Measurements from ENCODE around the gene DGKA.
"Not testable (repeated sequence)": the region's sequence is repeated elsewhere in the genome, so short reads cannot be mapped to it uniquely, and the experiment has no call there.

DGKA gene

DNA sequence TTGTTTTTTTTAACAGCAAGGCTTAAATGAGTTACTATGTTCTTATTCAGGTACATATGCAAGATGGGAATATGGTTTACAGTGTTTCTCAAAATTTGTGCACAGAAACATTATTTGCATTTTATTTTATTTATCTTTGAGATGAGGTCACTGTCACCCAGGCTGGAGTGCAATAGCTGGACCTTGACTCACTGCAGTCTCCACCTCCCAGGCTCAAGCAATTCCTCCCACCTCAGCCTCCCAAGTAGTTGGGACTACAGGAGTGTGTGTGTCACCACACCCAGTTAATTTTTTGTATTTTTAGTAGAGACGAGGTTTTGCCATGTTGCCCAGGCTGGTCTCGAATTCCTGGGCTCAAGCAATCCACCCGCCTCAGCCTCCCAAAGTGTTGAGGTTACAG lies 11.9 kb upstream of the DGKA start:
- not testable (repeated sequence) for H3K27ac ChIP-seq (ENCODE audit: low read length); H3K4me3 ChIP-seq (ENCODE audit: low read depth in 1 of 2, low read length in 2 of 2); H3K36me3 ChIP-seq (ENCODE audit: control insufficient read depth in 1 of 2, insufficient read depth in 2 of 2, low read length in 2 of 2); H3K27me3 ChIP-seq (ENCODE audit: low read depth, low read length); H3K9me3 ChIP-seq (ENCODE audit: control insufficient read depth in 1 of 2, low read length in 2 of 2)
- peaks cover 0 to 10% of the 10 kb centered on the region in 2 donors for H3K4me1 ChIP-seq (ENCODE audit: control insufficient read depth in 1 of 2, insufficient read depth in 2 of 2, low read length in 2 of 2)

DNA sequence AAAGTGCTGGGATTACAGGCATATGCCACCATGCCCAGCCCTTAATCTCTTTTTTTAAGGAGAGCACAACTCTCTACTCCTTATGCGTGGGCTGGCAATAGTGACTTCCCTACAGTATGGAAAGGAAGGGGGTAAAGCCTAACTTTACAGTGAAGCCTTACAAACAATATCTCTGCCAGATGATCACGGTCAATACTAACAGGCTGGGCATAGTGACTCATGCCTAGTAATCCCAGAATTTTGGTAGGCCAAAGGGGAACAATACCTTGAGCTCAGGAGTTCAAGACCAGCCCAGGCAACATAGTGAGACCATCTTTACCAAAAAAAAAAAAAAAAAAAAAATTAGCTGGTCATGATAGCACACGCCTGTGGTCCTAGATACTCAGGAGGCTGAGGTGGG lies 8.8 kb upstream of the DGKA start:
- Histone ChIP-seq H3K36me3 (ENCODE audit: control insufficient read depth in 1 of 2, insufficient read depth in 2 of 2, low read length in 2 of 2) (peaks cover 0 to 6% of the 10 kb centered on the region in 2 donors), H3K27ac (ENCODE audit: low read length) (no peak overlapping the region), H3K4me1 (ENCODE audit: control insufficient read depth in 1 of 2, insufficient read depth in 2 of 2, low read length in 2 of 2) (peaks cover 0 to 18% of the 10 kb centered on the region in 2 donors), H3K4me3 (ENCODE audit: low read depth in 1 of 2, low read length in 2 of 2) (no peak overlapping the region), H3K27me3 (ENCODE audit: low read depth, low read length) (no peaks in the 10 kb centered on the region), H3K9me3 (ENCODE audit: control insufficient read depth in 1 of 2, low read length in 2 of 2) (no peaks in the 10 kb centered on the region)

DNA sequence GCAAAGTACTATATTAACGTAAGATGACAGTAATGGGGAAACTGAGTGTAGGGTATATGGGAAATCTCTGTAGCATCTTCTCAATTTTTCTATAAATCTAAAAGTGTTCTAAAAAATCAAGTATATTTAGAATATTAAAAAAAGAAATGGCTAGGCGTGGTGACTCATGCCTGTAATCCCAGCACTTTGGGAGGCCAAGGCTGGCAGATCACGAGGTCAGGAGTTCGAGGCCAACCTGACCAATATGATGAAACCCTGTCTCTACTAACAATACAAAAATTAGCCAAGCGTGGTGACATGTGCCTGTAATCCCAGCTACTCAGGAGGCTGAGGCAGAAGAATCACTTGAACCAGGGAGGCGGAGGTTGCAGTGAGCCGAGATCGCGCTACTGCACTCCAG lies 7.3 kb upstream of the DGKA start:
- not testable (repeated sequence) for H3K36me3 ChIP-seq (ENCODE audit: control insufficient read depth in 1 of 2, insufficient read depth in 2 of 2, low read length in 2 of 2); H3K4me3 ChIP-seq (ENCODE audit: low read depth in 1 of 2, low read length in 2 of 2); H3K27me3 ChIP-seq (ENCODE audit: low read depth, low read length); H3K9me3 ChIP-seq (ENCODE audit: control insufficient read depth in 1 of 2, low read length in 2 of 2); H3K27ac ChIP-seq (ENCODE audit: low read length)
- peaks cover 0 to 18% of the 10 kb centered on the region in 2 donors for H3K4me1 ChIP-seq (ENCODE audit: control insufficient read depth in 1 of 2, insufficient read depth in 2 of 2, low read length in 2 of 2)

DNA sequence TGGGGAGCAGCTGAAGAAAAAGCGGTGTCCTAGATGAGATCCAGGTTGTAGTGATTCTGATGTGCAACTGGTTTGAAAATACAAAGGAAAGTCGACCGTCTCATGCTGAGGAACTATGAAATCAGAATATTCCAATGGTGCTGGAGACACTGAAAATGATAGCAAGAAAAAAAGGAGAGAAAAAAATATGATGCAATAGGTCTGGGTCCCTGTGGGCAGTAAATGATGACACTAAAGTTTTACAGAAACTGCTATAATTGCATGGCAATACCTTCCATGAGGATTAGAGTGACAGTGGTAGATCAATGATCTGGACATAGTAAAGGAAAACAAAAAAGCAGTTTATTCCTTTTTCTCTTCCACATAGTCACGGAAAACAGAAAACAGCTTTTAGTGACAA lies 5.6 kb upstream of the DGKA start:
- Histone ChIP-seq H3K27me3 (ENCODE audit: low read depth, low read length) (no peaks in the 10 kb centered on the region), H3K27ac (ENCODE audit: low read length) (no peak overlapping the region), H3K9me3 (ENCODE audit: control insufficient read depth in 1 of 2, low read length in 2 of 2) (no peaks in the 10 kb centered on the region), H3K36me3 (ENCODE audit: control insufficient read depth in 1 of 2, insufficient read depth in 2 of 2, low read length in 2 of 2) (peaks cover 0 to 9% of the 10 kb centered on the region in 2 donors), H3K4me3 (ENCODE audit: low read depth in 1 of 2, low read length in 2 of 2) (no peak overlapping the region), H3K4me1 (ENCODE audit: control insufficient read depth in 1 of 2, insufficient read depth in 2 of 2, low read length in 2 of 2) (peaks cover 0 to 18% of the 10 kb centered on the region in 2 donors)

DNA sequence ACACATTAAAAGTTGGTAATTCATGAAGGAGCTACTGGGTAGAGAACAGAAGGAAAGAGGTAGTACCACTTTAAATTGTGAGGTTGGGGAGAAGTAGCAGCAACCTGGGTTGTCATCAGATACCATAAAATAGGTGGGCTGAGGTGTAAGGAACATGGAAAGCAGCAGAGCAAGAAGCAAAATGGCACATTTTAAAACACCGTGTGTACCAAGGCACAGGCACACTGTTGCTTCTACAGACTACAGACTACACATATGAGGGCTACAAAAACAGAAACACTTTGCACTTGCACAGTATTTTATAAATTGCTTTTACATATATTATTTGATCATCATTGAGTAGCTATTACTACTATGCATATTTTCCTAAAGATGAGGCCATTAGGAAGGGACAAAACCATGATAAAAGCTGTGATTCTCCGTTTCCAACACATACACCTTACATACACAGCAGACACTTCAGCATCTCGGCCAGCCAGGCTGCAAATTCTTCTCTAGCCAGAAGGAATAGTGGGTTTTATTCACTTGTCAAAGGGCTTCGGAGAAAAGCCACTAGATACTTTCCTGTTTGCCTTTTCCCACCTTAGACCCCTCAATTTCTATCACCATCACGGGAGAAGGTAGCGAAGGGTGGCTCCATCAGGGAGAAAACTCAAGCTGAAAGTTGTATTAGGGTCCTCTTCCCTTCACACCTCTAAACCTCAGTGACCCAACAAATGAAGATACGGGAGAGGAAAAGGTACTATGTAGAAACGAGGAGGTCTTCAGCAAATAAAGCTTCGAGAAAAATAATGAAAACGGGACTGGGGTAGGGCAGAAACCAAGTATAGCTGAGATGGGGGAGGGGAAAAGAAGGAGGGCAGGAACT lies 4.9 kb upstream of the DGKA start:
- Histone ChIP-seq H3K36me3 (ENCODE audit: control insufficient read depth in 1 of 2, insufficient read depth in 2 of 2, low read length in 2 of 2) (peaks cover 0 to 9% of the 10 kb centered on the region in 2 donors), H3K27me3 (ENCODE audit: low read depth, low read length) (no peaks in the 10 kb centered on the region), H3K4me3 (ENCODE audit: low read depth in 1 of 2, low read length in 2 of 2) (peak overlapping the region; percentile 95 to 100), H3K27ac (ENCODE audit: low read length) (peak overlapping the region; percentile 100), H3K9me3 (ENCODE audit: control insufficient read depth in 1 of 2, low read length in 2 of 2) (no peaks in the 10 kb centered on the region), H3K4me1 (ENCODE audit: control insufficient read depth in 1 of 2, insufficient read depth in 2 of 2, low read length in 2 of 2) (peaks cover 6 to 19% of the 10 kb centered on the region in 2 donors)

DNA sequence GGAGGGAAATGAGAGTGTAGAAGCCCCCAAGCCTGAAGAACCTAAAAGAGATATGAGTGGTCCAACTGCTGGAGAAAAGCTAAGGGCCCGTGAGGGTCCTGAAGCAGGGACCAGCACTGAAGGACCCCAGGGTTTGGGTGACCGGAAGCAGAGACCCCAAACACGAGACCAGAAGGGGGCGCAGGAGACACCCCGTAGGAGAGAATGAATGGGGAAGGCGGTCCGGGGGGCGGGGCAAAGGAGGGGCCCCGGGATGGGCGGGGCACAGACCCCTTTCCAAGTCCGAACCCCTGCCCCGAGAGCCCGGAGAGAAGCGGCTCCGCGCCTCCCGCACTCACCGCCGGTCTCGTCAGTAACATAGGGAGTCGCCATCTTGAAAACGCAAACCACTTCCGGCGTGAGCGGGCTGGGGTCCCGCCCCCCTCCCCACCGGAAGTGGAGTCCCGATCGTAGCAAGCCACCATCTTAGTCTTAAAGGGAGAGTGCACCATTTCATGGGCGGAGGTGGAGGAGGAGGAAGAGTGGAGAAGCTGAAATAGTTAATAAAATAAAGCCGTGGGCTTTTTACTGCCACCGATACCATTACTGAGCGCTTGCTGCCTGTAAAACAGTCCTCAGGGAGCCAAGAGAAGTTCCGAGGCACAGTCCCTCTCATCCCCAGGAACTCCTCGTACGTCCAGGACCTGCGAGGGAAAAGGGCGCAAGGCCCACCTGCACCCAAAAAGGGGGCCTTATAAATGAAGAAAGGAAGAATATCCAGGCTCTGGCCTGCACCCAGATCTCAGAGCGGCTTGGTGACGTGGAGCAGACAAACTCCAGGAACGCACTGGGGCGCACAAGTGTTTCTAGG lies 4.0 kb upstream of the DGKA start:
- Histone ChIP-seq H3K36me3 (ENCODE audit: control insufficient read depth in 1 of 2, insufficient read depth in 2 of 2, low read length in 2 of 2) (peaks cover 0 to 7% of the 10 kb centered on the region in 2 donors), H3K9me3 (ENCODE audit: control insufficient read depth in 1 of 2, low read length in 2 of 2) (no peaks in the 10 kb centered on the region), H3K4me3 (ENCODE audit: low read depth in 1 of 2, low read length in 2 of 2) (peak overlapping the region; percentile 95 to 100), H3K27me3 (ENCODE audit: low read depth, low read length) (no peaks in the 10 kb centered on the region), H3K27ac (ENCODE audit: low read length) (peak overlapping the region; percentile 100), H3K4me1 (ENCODE audit: control insufficient read depth in 1 of 2, insufficient read depth in 2 of 2, low read length in 2 of 2) (peaks cover 8 to 16% of the 10 kb centered on the region in 2 donors)

DNA sequence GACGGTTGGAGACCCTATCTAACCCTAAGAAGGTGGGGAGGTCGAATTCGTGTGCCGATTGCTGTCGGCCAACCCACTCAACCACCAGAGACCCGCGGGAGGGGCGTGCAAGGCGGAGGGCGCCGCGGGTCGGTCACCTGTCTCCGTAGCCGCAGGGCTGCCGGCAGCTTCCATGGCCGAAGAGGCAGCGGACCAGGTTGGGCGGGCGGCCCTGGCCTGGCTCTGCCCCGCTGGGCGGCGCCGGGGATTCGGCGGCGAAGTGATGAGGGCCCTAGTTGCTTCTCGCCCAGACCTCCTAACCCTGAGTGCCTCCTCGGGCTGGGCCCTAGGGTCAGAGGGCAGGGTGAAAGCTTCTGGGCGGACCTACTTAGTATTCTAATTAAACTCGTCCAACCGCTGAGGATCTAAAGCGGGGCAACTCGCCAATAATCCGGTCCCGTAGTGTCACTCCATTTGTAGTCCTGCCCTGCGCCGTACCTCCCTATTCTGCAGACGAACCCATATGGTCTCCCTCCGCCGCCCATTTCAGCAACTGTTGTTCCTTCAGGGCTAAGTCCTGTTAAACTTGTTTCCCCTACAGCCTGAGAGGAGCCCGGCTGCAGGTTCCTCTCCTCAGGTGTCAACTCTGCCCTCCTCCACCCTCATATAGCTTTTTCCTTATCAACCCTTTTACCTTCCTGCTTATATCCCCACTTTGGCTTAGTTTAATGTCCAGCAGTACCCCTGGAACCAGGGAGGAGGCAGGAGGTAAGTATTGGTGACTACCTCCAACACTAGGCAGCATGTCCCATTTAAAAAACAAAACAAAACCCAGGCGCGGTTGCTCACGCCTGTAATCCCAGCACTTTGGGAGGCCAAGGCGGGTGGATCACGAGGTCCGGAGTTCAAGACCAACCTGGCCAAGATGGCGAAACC lies 3.1 kb upstream of the DGKA start, which contains the start of gene PYM1:
TSS of gene PYM1 (minus strand) at position 307 of the 915 bp plus-strand sequence. CDS start at position 174, 133 bp downstream.
- Histone ChIP-seq H3K4me1 (ENCODE audit: control insufficient read depth in 1 of 2, insufficient read depth in 2 of 2, low read length in 2 of 2) (peaks cover 13 to 20% of the 10 kb centered on the region in 2 donors), H3K9me3 (ENCODE audit: control insufficient read depth in 1 of 2, low read length in 2 of 2) (no peaks in the 10 kb centered on the region), H3K27me3 (ENCODE audit: low read depth, low read length) (no peaks in the 10 kb centered on the region), H3K36me3 (ENCODE audit: control insufficient read depth in 1 of 2, insufficient read depth in 2 of 2, low read length in 2 of 2) (peaks cover 0 to 4% of the 10 kb centered on the region in 2 donors), H3K27ac (ENCODE audit: low read length) (peak within 1 kb of the TSS; percentile 100), H3K4me3 (ENCODE audit: low read depth in 1 of 2, low read length in 2 of 2) (peak within 1 kb of the TSS; percentile 95 to 100)

DNA sequence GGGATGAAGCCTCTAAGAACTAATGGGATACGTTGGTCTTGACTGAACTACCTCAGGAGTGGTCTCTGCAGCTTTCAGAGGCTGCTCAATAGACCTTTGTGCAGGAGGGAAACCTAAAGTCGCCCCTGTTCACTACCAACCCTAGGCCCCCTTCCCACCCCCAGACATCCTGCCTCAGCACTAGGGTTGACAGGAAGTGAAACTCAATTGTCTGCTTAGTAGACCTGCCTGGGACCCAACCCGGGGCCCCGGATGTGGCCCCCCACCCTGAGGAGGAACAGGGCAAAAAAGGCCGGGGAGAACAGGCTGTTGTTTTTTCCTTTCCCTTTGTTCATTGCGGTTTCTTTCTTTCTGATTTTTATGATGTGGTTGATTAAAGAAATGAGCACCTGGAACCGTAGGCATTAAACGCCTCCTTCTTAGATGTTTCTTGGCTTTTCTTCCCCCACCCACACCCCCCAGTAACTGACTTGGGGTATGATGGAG lies 1.6 kb upstream of the DGKA start:
- Histone ChIP-seq H3K4me3 (ENCODE audit: low read depth in 1 of 2, low read length in 2 of 2) (no peak overlapping the region), H3K36me3 (ENCODE audit: control insufficient read depth in 1 of 2, insufficient read depth in 2 of 2, low read length in 2 of 2) (peaks cover 0 to 4% of the 10 kb centered on the region in 2 donors), H3K9me3 (ENCODE audit: control insufficient read depth in 1 of 2, low read length in 2 of 2) (no peaks in the 10 kb centered on the region), H3K4me1 (ENCODE audit: control insufficient read depth in 1 of 2, insufficient read depth in 2 of 2, low read length in 2 of 2) (peaks cover 14 to 23% of the 10 kb centered on the region in 2 donors), H3K27me3 (ENCODE audit: low read depth, low read length) (no peaks in the 10 kb centered on the region), H3K27ac (ENCODE audit: low read length) (peak overlapping the region; percentile 47)

DNA sequence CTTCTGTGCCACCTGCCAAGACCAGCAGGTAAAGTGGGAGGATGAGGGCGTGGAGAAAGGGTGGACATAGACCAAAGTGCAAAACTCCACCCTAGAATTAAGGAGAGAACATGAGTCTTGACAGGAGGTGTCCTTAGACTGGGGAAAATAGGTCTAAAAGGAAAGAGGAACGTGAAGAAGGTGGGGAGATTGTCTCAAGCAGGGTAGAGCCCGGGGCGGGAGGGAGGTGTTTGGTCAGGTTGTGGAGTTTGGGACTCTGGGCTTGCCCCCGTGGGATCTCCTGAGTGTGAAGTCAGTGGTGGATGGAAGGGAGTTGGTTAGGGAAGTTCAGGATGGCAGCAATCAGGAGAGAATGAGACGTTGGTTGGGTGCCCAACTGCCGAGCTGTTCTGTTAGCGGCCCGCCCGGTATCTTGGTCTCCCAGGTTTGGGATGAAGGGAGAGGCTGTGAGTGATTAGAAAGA lies 386 bp downstream of the DGKA start:
- H3K4me1 ChIP-seq (ENCODE audit: control insufficient read depth in 1 of 2, insufficient read depth in 2 of 2, low read length in 2 of 2): peaks cover 14 to 16% of the 10 kb centered on the region in 2 donors

DNA sequence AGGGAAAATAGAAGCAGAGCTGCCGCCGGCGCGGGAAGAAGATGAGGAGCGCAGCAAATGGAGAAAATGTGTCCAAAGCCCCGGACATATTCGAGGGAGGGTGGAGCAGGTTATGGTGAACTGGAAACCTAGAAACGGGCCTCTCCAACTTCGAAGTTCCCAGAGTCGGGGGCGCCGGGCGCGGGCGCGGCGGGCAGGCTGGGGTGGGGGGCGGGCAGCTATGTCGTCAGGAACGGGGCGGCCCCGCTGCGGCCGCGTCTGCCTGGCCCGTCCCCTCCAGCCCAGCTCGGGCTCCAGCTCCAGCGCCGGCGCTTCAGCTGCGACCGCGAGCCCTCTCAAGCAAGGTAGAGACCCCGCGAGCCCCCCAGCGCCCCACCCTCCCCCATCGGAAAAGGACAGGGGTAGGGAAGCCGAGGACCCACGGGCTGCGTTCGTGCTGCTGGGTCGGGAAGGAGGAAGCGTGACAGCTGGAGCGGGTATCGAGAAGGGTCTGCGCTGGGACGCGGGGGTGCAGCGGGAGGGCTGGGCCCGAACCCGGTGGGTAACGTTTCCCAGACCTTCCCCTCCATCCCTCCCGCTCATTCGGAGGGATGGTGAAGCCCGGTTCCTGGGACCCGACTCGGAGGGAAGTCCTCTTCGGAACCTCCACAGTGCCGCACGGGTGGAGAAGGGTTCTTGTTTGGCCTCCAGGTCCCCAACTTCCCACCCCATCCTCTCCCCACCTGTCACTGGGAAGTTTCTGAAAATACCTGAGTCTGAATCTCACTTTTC lies 1.0 kb downstream of the DGKA start:
- peaks cover 0 to 4% of the 10 kb centered on the region in 2 donors for H3K36me3 ChIP-seq (ENCODE audit: control insufficient read depth in 1 of 2, insufficient read depth in 2 of 2, low read length in 2 of 2)
- H3K27me3 ChIP-seq (ENCODE audit: low read depth, low read length): no peaks in the 10 kb centered on the region
- H3K9me3 ChIP-seq (ENCODE audit: control insufficient read depth in 1 of 2, low read length in 2 of 2): no peaks in the 10 kb centered on the region
- H3K4me3 ChIP-seq (ENCODE audit: low read depth in 1 of 2, low read length in 2 of 2): peak overlapping the region; percentile 74 to 85
- H3K27ac ChIP-seq (ENCODE audit: low read length): peak overlapping the region; percentile 91
- H3K4me1 ChIP-seq (ENCODE audit: control insufficient read depth in 1 of 2, insufficient read depth in 2 of 2, low read length in 2 of 2): peaks cover 14 to 15% of the 10 kb centered on the region in 2 donors

More for the DNA sequence above, 386 bp downstream of the DGKA start:
- Histone ChIP-seq H3K36me3 (ENCODE audit: control insufficient read depth in 1 of 2, insufficient read depth in 2 of 2, low read length in 2 of 2) (peaks cover 0 to 4% of the 10 kb centered on the region in 2 donors), H3K9me3 (ENCODE audit: control insufficient read depth in 1 of 2, low read length in 2 of 2) (no peaks in the 10 kb centered on the region), H3K27me3 (ENCODE audit: low read depth, low read length) (no peaks in the 10 kb centered on the region), H3K4me3 (ENCODE audit: low read depth in 1 of 2, low read length in 2 of 2) (peak overlapping the region; percentile 65 to 74), H3K27ac (ENCODE audit: low read length) (peak overlapping the region; percentile 91)

Measured in muscle layer of duodenum (tissue), 2 donors.